Esophagus muscularis mucosa (tissue), 4 donors: ENCODE measurements around the gene HMBS.

Experiments used
- EP300 ChIP-seq: sonication (generic); formaldehyde crosslinking; IDR thresholded peaks from one replicate; pipeline ENCODE4 v1.6.1; 2017; ENCODE audit warnings: antibody characterized with exemption
- POLR2A ChIP-seq: fragments of 450-650 bp; IDR thresholded peaks from one replicate; pipeline ENCODE4 v1.6.1; 2017; ENCODE audit warnings: antibody characterized with exemption, moderate library complexity, mild to moderate bottlenecking, low read depth
- POLR2AphosphoS5 ChIP-seq, 2 donors: sonication (generic); formaldehyde crosslinking; IDR thresholded peaks; one replicate each; pipeline ENCODE4 v1.6.1; 2017; ENCODE audit warnings: antibody characterized with exemption in 2 of 2
- TF ChIP-seq, protein P1 (sequence below), 3 experiments: fragments of 200-600 bp in 2 of 3; fragments of 450-650 bp in 1 of 3; sonication (generic) in 2 of 3; IDR thresholded peaks; one replicate each; pipeline ENCODE4 v1.5.1; 2017 to 2019; ENCODE audit warnings: antibody characterized with exemption in 3 of 3, mild to moderate bottlenecking in 2 of 3, moderate library complexity in 1 of 3

GRCh38 chr11:119054418-119054817 is 30.3 kb upstream of the HMBS start:
- TF ChIP-seq POLR2A (no peak), POLR2AphosphoS5 (IDR thresholded peaks at IDR 0.05) (no peak), EP300 (no peak)
- TF ChIP-seq, protein P1, sequence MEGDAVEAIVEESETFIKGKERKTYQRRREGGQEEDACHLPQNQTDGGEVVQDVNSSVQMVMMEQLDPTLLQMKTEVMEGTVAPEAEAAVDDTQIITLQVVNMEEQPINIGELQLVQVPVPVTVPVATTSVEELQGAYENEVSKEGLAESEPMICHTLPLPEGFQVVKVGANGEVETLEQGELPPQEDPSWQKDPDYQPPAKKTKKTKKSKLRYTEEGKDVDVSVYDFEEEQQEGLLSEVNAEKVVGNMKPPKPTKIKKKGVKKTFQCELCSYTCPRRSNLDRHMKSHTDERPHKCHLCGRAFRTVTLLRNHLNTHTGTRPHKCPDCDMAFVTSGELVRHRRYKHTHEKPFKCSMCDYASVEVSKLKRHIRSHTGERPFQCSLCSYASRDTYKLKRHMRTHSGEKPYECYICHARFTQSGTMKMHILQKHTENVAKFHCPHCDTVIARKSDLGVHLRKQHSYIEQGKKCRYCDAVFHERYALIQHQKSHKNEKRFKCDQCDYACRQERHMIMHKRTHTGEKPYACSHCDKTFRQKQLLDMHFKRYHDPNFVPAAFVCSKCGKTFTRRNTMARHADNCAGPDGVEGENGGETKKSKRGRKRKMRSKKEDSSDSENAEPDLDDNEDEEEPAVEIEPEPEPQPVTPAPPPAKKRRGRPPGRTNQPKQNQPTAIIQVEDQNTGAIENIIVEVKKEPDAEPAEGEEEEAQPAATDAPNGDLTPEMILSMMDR (IDR thresholded peaks at IDR 0.05) = no peak
